Suppressor macrophage treated with lipopolysaccharide for 4 hours (primary cell): ENCODE data around the gene SP8.
A peak's percentile ranks its signal among the peaks of the same experiment; 100 is the strongest.
"Not testable (repeated sequence)": the region's sequence is repeated elsewhere in the genome, so short reads cannot be mapped to it uniquely, and the experiment has no call there.

ENCODE experiments used
- DNase-seq: peaks from one replicate; pipeline ENCODE4 v3.0.0-alpha.2; 2020

SP8 gene

GRCh38 chr7:20786779-20787659 lies at the start of gene SP8:
Gene SP8, minus strand, starts transcription at chr7:20786886. Its CDS starts 88 bp downstream, at chr7:20786798.
- peak; percentile 41 for DNase-seq

GRCh38 chr7:20836424-20836823 lies 49.7 kb upstream of the SP8 start:
- not testable (repeated sequence) for DNase-seq

- DNase-seq: no peak
Measured at GRCh38 chr7:20835111-20835750, 48.5 kb upstream of the SP8 start.

GRCh38 chr7:20834656-20835055 lies 48.0 kb upstream of the SP8 start:
- no peak for DNase-seq

GRCh38 chr7:20831956-20832355 lies 45.3 kb upstream of the SP8 start:
- no peak for DNase-seq

GRCh38 chr7:20831451-20831850 lies 44.8 kb upstream of the SP8 start:
- no peak for DNase-seq

- DNase-seq: no peak
Measured at GRCh38 chr7:20828947-20829346, 42.3 kb upstream of the SP8 start.

- DNase-seq: no peak
Measured at GRCh38 chr7:20827172-20827571, 40.5 kb upstream of the SP8 start.

GRCh38 chr7:20826243-20826642 lies 39.6 kb upstream of the SP8 start:
- DNase-seq: no peak

GRCh38 chr7:20825555-20825954 lies 38.9 kb upstream of the SP8 start:
- no peak for DNase-seq

GRCh38 chr7:20821390-20821789 lies 34.7 kb upstream of the SP8 start:
- not testable (repeated sequence) for DNase-seq

GRCh38 chr7:20816372-20816959 lies 29.8 kb upstream of the SP8 start:
- no peak for DNase-seq

GRCh38 chr7:20804345-20804744 lies 17.7 kb upstream of the SP8 start:
- no peak for DNase-seq

- no peak for DNase-seq
Measured at GRCh38 chr7:20799566-20800366, 13.1 kb upstream of the SP8 start.

- DNase-seq: no peak
Measured at GRCh38 chr7:20798694-20799121, 12.0 kb upstream of the SP8 start.

- DNase-seq: peak; percentile 61
Measured at GRCh38 chr7:20798081-20798693, 11.5 kb upstream of the SP8 start.

- no peak for DNase-seq
Measured at GRCh38 chr7:20797462-20798080, 10.9 kb upstream of the SP8 start.

GRCh38 chr7:20797042-20797461 lies 10.4 kb upstream of the SP8 start:
- no peak for DNase-seq

- peak; percentile 42 for DNase-seq
Measured at GRCh38 chr7:20796500-20796899, 9.8 kb upstream of the SP8 start.

GRCh38 chr7:20795881-20796280 lies 9.2 kb upstream of the SP8 start:
- DNase-seq: no peak

- no peak for DNase-seq
Measured at GRCh38 chr7:20795361-20795760, 8.7 kb upstream of the SP8 start.

- DNase-seq: no peak
Measured at GRCh38 chr7:20794676-20795075, 8.0 kb upstream of the SP8 start.
